Activated T-helper 2 cell treated with anti-CD3 and anti-CD28 coated beads, Interferon-gamma antibody, Interleukin-2, Interleukin-4, amounts not matched to agents 10 μg/mL and 5 μg/mL and 100 μg/mL, durations not matched to agents 14 hours and 24 hours and 36 hours (primary cell): ENCODE results near the gene PKP2. TPM values are rescaled to one million over a fixed set of nuclear protein-coding genes. Genes with fewer than 3 reads are reported as not detected.

ENCODE experiments used
- DNase-seq: peaks from one replicate; pipeline ENCODE4 v3.0.0; 2021; ENCODE audit warnings: low spot score
- H3K27ac Mint-ChIP-seq: one replicate; pipeline ENCODE4 v1.8.0; 2021; ENCODE audit warnings: mixed read lengths
- H3K27me3 Mint-ChIP-seq: one replicate; pipeline ENCODE4 v1.8.0; 2021; ENCODE audit warnings: low read depth, mixed read lengths
- H3K36me3 Mint-ChIP-seq: one replicate; pipeline ENCODE4 v1.8.0; 2021; ENCODE audit warnings: low read depth, mixed read lengths
- H3K4me1 Mint-ChIP-seq: one replicate; pipeline ENCODE4 v1.8.0; 2021; ENCODE audit warnings: low read depth, mixed read lengths
- H3K4me3 Mint-ChIP-seq: one replicate; pipeline ENCODE4 v1.8.0; 2021; ENCODE audit warnings: low read depth, mild to moderate bottlenecking, moderate library complexity, mixed read lengths
- H3K9me3 Mint-ChIP-seq: one replicate; pipeline ENCODE4 v1.8.0; 2021; ENCODE audit warnings: mixed read lengths
- intact Hi-C: fragments of 100-400 bp; cut with micrococcal nuclease; formaldehyde crosslinking; loops from one replicate; pipeline ENCODE4 v1.15.1; 2023
- total RNA-seq: library from RNA; stranded (reverse); gene quantifications from 2 replicates; pipeline ENCODE4 v1.2.3, GENCODE V29; 2022

PKP2 gene
- total RNA-seq, 1 donor from 2014 or later: not detected

DNA sequence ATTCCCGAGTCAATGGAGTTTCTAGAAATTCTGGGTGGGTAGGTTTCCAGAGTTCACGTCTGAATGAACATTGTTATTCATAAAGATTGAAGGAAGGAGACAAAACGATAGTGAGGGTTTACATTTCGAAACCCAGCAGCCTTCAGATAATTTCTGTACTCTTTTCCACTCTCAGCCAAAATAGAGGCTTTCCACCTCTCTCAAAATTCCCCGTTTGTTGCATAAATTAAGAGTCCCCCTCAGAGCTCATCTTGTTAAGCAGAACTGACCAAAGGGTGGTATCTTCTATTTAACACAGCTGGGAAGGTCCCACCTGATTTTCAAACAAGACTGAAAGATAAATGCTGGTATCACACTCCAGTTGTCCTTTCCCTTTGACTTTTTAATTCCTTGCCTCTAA lies 119.4 kb downstream of the PKP2 start:
- no peaks in the 10 kb centered on the region for H3K36me3 Mint-ChIP-seq
- DNase-seq: no peak
- intact Hi-C loops: no loop called here
- H3K9me3 Mint-ChIP-seq: no peaks in the 10 kb centered on the region
- no peak overlapping the region for H3K4me3 Mint-ChIP-seq
- no peak overlapping the region for H3K27ac Mint-ChIP-seq
- H3K4me1 Mint-ChIP-seq: no peaks in the 10 kb centered on the region
- no peaks in the 10 kb centered on the region for H3K27me3 Mint-ChIP-seq

DNA sequence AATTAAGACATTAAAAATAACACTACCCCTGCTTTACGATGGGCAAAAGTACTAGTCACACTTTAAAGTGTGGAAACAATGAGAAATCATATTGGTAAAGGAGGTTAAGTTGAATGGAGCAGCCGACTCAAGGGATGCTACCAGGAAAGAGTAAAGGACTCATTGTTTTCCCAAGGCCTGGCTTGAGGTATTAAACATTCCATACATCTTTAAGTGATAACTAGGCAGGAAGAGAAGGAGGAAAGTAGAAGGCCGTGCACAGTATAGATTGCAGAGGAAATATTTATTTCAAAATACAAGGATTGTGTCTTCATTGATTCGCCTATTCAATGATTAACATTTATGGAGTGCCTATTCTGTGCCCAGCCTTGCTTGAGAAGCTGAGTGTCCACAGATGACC lies 120.3 kb downstream of the PKP2 start:
- Mint-ChIP-seq H3K4me3 (no peak overlapping the region), H3K36me3 (no peaks in the 10 kb centered on the region), H3K9me3 (no peaks in the 10 kb centered on the region), H3K4me1 (no peaks in the 10 kb centered on the region), H3K27ac (no peak overlapping the region), H3K27me3 (no peaks in the 10 kb centered on the region)
- no peak for DNase-seq
- intact Hi-C loops: no loop called here

DNA sequence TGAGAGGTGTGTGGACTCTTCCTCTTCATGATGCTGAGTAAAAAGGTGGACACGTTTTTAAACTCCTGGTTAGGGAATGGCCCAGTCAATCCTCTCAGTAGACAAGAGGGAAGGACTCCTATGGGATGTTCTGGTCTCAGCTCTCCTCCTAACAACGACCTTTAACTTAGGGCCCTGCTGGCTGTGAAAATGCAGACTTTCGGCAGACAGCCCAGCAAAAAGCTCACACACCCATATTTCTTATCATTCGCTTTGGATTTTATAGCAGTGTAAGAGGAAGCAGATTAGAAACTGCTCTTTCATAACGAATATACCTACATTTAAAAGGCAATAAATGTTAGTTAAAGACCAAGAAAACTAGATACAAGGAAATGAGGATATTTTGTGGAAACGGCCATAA lies 122.9 kb downstream of the PKP2 start:
- DNase-seq: no peak
- H3K27me3 Mint-ChIP-seq: peaks cover 5% of the 10 kb centered on the region
- no peak overlapping the region for H3K4me3 Mint-ChIP-seq
- H3K9me3 Mint-ChIP-seq: no peaks in the 10 kb centered on the region
- no peaks in the 10 kb centered on the region for H3K36me3 Mint-ChIP-seq
- no peak overlapping the region for H3K27ac Mint-ChIP-seq
- intact Hi-C loops: no loop called here
- no peaks in the 10 kb centered on the region for H3K4me1 Mint-ChIP-seq

DNA sequence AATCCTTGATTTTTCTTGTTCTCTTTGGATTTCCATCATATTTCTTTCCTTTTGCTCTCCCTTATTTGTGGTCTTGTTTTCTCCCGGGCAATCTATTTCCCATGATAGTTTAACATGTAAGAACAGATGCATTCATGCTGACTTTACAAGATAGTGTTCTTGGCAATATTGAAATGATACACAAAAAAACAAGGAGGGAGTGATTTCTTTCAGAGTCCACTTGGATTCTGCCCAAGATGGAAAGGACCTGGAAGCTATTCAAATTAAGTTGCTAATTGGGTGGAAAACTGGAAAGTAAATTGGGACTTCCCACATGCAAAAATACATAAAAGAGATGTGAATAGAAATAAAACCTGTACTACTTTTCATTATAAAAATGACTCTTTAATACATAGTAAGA lies 126.4 kb downstream of the PKP2 start:
- Mint-ChIP-seq H3K27me3 (peaks cover 7% of the 10 kb centered on the region), H3K27ac (no peak overlapping the region), H3K9me3 (no peaks in the 10 kb centered on the region), H3K4me1 (no peaks in the 10 kb centered on the region), H3K4me3 (no peak overlapping the region), H3K36me3 (no peaks in the 10 kb centered on the region)
- DNase-seq: no peak
- intact Hi-C loops: no loop called here

DNA sequence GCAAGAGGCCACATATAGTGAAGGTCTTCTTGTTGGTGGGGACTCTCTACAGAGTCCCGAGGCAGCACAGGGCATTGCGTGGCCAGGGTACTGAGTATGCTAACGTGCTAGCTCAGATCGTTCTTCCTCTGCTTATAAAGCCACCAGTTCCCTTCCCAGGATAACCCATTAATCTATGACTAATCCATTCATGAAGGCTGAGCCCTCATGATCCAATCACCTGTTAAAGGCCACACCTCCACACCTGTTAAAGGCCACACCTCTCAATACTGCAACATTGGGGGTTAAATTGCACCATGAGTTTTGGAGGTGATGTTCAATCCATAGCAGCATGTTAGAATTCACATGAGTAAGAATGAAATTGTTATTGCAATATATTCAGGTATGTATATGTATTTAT lies 128.1 kb downstream of the PKP2 start:
- no peaks in the 10 kb centered on the region for H3K4me1 Mint-ChIP-seq
- H3K36me3 Mint-ChIP-seq: no peaks in the 10 kb centered on the region
- no peak overlapping the region for H3K27ac Mint-ChIP-seq
- intact Hi-C loops: no loop called here
- H3K9me3 Mint-ChIP-seq: no peaks in the 10 kb centered on the region
- DNase-seq: no peak
- H3K27me3 Mint-ChIP-seq: peaks cover 7% of the 10 kb centered on the region
- H3K4me3 Mint-ChIP-seq: no peak overlapping the region

DNA sequence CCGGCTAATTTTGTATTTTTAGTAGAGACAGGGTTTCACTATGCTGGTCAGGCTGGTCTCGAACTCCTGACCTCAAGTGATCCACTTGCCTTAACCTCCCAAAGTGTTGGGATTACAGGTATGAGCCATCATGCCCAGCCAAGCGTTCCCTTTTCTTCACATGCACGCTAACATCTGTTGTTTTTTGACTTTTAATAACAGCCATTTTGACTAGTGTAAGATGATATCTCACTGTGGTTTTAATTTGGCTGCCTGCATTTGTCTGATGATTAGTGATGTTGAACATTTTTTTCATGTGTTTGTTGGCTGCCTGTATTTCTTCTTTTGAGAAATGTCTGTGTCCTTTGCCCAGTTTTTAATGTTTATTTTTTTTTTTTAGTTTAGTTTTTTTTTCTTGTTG lies 130.7 kb downstream of the PKP2 start:
- intact Hi-C loops: no loop called here
- H3K4me3 Mint-ChIP-seq: no peak overlapping the region
- no peaks in the 10 kb centered on the region for H3K4me1 Mint-ChIP-seq
- no peaks in the 10 kb centered on the region for H3K36me3 Mint-ChIP-seq
- H3K27ac Mint-ChIP-seq: no peak overlapping the region
- no peaks in the 10 kb centered on the region for H3K9me3 Mint-ChIP-seq
- no peak for DNase-seq
- peaks cover 9% of the 10 kb centered on the region for H3K27me3 Mint-ChIP-seq

DNA sequence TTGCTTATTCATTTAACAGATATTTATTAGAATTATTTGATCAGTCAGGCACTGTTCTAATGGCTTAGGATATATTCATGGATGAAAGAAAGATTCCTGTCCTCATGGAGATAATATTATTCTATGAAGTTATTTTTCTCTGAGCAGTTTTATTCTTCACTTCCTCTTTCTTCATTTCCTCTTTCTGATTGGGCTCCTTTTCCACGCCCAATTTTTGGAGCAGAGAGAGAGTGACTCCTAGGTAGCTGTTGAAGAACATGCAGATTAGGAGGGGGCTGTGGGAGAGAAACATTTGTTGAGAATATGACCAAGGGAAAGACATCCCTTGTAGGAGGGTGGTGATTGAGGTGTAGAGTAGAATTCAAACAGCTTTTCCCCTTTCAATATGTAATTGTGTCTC lies 134.9 kb downstream of the PKP2 start:
- Mint-ChIP-seq H3K36me3 (no peaks in the 10 kb centered on the region), H3K27me3 (peaks cover 4% of the 10 kb centered on the region), H3K4me1 (no peaks in the 10 kb centered on the region), H3K27ac (no peak overlapping the region), H3K4me3 (no peak overlapping the region), H3K9me3 (no peaks in the 10 kb centered on the region)
- intact Hi-C loops: no loop called here
- no peak for DNase-seq

DNA sequence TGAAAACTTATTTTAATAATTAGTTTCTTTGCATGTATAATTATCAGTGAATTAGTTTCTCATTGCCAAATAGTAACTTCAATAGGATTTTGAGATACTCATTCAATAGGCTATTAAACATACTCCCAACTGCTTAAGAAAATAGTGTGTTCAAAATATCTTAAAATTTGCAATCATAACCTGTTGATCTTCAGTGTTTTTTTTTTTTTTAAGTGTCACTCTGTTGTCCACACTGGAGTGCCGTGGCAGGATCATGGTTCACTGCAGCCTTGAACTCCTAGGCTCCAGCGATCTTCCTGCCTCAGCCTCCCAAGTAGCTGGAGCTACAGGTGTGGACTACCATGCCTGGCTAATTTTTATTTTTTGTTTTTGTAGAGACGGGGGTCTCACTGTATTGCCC lies 139.4 kb downstream of the PKP2 start:
- H3K4me3 Mint-ChIP-seq: no peak overlapping the region
- peaks cover 2% of the 10 kb centered on the region for H3K27me3 Mint-ChIP-seq
- peaks cover 21% of the 10 kb centered on the region for H3K36me3 Mint-ChIP-seq
- intact Hi-C loops: loop anchor here (5.0 to 10.0 kb wide), 3 partner anchors 155 to 1682 kb away; partner anchors contain the start of gene DDX11
- DNase-seq: no peak
- no peak overlapping the region for H3K27ac Mint-ChIP-seq
- H3K9me3 Mint-ChIP-seq: no peaks in the 10 kb centered on the region
- peaks cover 20% of the 10 kb centered on the region for H3K4me1 Mint-ChIP-seq

DNA sequence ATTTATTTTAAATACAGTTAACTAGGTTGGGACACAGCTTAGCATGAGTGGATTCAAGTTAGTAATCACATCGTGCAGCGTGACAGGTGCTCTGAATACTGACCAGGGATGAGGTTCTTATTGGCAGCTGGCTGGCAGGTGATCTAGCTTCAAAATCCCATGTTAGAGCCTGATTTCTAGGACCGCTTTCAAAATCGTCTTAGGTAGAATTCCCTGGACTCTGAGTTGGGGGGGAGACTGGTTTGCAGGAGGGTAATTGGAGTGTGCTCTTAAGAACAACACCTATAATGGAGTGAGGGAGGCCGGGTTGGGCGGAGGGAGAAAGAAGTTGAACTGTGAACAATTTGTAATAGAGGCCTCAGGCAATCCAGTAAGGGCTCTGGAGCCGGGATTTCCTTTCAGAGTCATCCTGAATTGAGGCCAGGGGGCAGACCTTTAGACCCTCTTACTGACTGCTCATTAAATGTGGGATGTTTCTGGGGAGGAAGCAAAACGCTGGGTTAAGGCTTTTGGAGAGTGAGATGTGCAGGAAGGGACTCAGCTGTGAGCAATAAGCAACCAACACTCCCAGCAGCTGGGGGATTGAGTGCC lies 140.0 kb downstream of the PKP2 start:
- H3K9me3 Mint-ChIP-seq: no peaks in the 10 kb centered on the region
- no peaks in the 10 kb centered on the region for H3K27me3 Mint-ChIP-seq
- intact Hi-C loops: loop anchor here (1.0 to 10.0 kb wide), 5 partner anchors 154 to 1682 kb away; partner anchors contain the start of genes ALG10 and DDX11
- H3K4me1 Mint-ChIP-seq: peaks cover 22% of the 10 kb centered on the region
- DNase-seq: no peak
- peak overlapping the region; percentile 92 for H3K4me3 Mint-ChIP-seq
- peaks cover 25% of the 10 kb centered on the region for H3K36me3 Mint-ChIP-seq
- peak overlapping the region; percentile 84 for H3K27ac Mint-ChIP-seq

DNA sequence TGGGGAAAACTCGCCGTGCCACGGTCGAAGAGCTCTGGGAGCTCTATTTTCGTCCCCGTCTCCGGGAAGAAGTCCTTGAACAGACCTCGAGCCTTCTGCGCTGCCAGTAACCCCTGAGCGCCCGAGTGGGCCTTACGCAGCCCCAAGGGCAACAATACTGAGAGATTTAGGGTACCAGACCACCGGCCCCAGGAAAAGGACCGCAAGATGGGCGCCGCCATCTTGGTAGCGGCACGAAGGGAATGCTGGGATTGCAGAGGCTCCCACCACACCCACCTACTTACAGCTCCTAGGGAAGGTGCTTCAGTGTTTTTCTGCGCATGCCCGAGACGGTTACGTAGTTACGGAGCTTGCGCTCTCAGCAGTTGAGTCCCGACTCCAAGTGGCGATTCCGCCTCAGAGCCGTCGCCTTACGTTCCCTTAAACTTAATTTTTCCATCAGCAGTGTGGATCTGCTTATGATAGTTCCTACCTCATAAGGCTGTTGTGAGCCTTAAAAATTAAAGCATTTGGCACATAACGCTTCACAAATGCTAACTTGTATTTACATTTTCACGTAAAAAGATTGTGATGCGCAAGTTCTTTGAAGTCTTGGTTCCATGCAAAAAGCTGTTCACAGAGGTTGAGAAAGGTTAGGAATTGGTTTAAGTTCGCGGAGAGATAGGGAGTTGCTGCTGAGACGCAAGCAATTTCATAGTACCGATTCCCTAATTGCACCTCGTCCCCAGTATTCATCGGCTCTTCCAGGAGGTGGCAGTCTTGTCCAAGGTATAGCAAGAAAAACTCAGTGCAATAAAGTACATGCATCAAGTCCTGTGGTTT lies 140.7 kb downstream of the PKP2 start, which contains the start of gene YARS2:
Gene YARS2, minus strand, starts transcription at position 244 of the 822 bp plus-strand sequence. Its CDS starts 23 bp downstream, at position 221.
- intact Hi-C loops: loop anchor here (1.0 to 10.0 kb wide), 9 partner anchors 77 to 1681 kb away; partner anchors contain the start of genes ALG10, DDX11, DNM1L and ETFBKMT
- peaks cover 32% of the 10 kb centered on the region for H3K36me3 Mint-ChIP-seq

DNA sequence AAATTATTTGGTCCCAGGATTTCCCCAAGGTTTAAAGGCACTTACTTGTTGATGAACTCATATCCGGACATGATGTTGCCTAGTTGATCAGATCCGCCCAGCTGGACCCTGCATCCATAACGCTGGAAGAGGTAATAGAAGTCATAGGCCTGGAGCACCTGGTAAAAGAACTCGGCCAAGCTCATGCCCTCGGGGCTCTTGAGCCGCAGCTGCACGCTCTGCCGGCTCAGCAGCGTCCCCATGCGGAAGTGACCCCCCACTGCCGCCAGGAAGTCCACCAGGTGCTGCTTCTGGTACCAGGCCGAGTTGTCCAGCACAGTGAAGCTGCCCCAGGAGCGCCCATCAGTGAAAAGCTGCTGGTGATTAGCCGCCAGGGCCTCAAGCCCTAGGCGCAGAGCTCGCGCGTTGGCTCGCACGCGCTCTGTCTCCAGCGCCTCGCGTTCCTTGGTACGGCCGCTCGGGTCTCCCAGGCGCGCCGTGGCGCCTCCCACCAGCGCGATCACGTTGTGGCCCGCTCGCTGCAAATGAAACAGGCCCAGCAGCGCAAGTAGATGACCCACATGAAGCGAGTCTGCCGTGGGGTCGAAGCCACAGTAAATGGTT lies 141.4 kb downstream of the PKP2 start:
- intact Hi-C loops: loop anchor here (1.0 to 10.0 kb wide), 7 partner anchors 76 to 1680 kb away; partner anchors contain the start of genes DDX11, DNM1L, ETFBKMT and SINHCAF

More for the DNA sequence above, 140.7 kb downstream of the PKP2 start, which contains the start of gene YARS2:
- Mint-ChIP-seq H3K27me3 (no peaks in the 10 kb centered on the region), H3K4me3 (peak within 1 kb of the TSS; percentile 92), H3K9me3 (no peaks in the 10 kb centered on the region), H3K27ac (peak within 1 kb of the TSS; percentile 84), H3K4me1 (peaks cover 22% of the 10 kb centered on the region)
- peak; percentile 85 for DNase-seq

DNA sequence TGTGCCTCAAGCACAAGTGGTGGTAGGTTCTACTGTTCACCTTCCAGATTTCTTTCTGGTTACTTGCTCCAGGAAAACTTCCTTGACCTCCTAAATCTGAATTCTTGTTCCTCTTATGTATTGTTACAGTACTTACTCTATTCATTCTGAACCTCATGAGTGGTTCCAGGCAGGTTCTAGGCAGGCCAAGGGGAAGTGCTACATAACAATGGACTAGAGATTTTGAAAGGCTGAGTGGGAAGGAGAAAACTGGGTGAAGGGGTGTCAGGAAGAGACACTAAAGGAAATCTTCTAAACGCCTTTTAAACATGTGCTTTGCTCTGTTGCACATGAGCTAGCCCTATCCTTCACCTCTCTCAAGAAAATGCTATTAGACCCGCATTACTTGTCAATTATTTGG lies 142.5 kb downstream of the PKP2 start:
- intact Hi-C loops: loop anchor here (2.0 to 10.0 kb wide), 2 partner anchors 299 to 1679 kb away; partner anchors contain the start of gene DDX11
- H3K36me3 Mint-ChIP-seq: peaks cover 46% of the 10 kb centered on the region
- no peaks in the 10 kb centered on the region for H3K27me3 Mint-ChIP-seq
- H3K4me3 Mint-ChIP-seq: peak overlapping the region; percentile 92
- H3K4me1 Mint-ChIP-seq: peaks cover 22% of the 10 kb centered on the region
- H3K27ac Mint-ChIP-seq: peak overlapping the region; percentile 30
- H3K9me3 Mint-ChIP-seq: no peaks in the 10 kb centered on the region
- DNase-seq: no peak

More for the DNA sequence above, 141.4 kb downstream of the PKP2 start:
- H3K27me3 Mint-ChIP-seq: no peaks in the 10 kb centered on the region
- no peaks in the 10 kb centered on the region for H3K9me3 Mint-ChIP-seq
- peaks cover 22% of the 10 kb centered on the region for H3K4me1 Mint-ChIP-seq
- peaks cover 38% of the 10 kb centered on the region for H3K36me3 Mint-ChIP-seq
- DNase-seq: peak; percentile 72
- peak overlapping the region; percentile 92 for H3K4me3 Mint-ChIP-seq
- H3K27ac Mint-ChIP-seq: peak overlapping the region; percentile 84
